ENCODE results near the gene UCP2. TPM values are rescaled to one million over a fixed set of nuclear protein-coding genes. Genes with fewer than 3 reads are reported as not detected.

The UCP2 gene
- total and polyA plus RNA-seq, 9 of the 15 experiments (the other 6 are each of a cell fraction or from before 2014, with no cell fraction given): 19.2 to 216 (median 87.9) TPM

DNA sequence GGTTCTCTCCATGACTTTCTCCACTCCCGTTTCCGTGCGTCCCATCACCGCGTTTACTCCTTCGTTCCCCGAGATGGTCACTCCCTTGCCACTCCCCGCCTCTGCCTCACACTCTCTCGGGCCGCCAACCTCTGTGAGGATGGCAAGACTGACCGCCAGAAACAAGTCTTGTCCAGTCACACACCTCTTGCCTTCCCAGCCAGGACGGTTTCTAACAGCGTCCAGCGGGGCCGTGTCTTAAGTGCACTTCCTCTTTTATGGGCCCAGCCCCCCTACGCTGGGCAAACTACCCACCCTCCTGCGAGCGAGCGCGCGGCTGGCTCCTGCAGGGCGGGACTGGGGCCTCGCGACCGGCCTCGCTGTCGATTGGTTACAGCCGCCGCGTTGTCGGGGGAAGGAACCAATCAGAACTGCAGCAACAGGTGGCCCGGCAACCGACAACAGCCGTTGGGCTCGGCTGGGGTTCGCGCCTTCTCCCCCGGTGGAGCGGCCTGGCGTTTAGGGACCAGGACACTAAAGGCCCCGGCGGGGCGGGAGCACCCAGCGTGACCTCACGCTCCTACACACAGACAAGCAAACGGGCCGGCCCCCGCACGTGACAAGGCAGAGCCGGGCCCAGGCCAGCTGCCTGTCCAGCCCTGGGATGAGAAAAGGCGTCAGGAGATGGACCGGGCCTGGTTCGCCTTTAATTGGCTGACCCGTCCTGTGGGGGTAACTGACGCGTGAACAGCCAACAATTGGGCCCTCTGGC lies 522 bp upstream of the UCP2 start (continued):
- TF ChIP-seq ZNF785 (CRISPR knock-in tag; IDR thresholded peaks at IDR 0.05): 0 out of 2 replicates have a peak, but pooled peaks have one; percentile 48
- TF ChIP-seq ZBTB17 (CRISPR knock-in tag; IDR thresholded peaks at IDR 0.05): peak; percentile 79
- no peak for TF ChIP-seq POLR3G (IDR thresholded peaks at IDR 0.05; ENCODE audit: extremely low read depth, insufficient read length, insufficient replicate concordance)
- TF ChIP-seq FOXP1 (CRISPR knock-in tag; IDR thresholded peaks at IDR 0.05): peak; percentile 97; the same call in 1 of the 2 replicates
- TF ChIP-seq ZNF76 (CRISPR knock-in tag; IDR thresholded peaks at IDR 0.05; ENCODE audit: borderline replicate concordance): peak; percentile 84
- TF ChIP-seq PURB (CRISPR knock-in tag; IDR thresholded peaks at IDR 0.05; ENCODE audit: low read depth): no peak
- no peak for TF ChIP-seq ZNF3 (CRISPR knock-in tag; IDR thresholded peaks at IDR 0.05)
- no peak for TF ChIP-seq CREBBP (IDR thresholded peaks at IDR 0.05; ENCODE audit: low read depth, low read length)
- TF ChIP-seq U2AF2 (optimal IDR thresholded peaks at IDR 0.05; ENCODE audit: low read depth, low read length): no peak
- TF ChIP-seq CAMTA2 (CRISPR knock-in tag; conservative IDR thresholded peaks at IDR 0.05): no peak
- no peak for TF ChIP-seq ZNF184 (CRISPR knock-in tag; IDR thresholded peaks at IDR 0.05)
- TF ChIP-seq L3MBTL2 (IDR thresholded peaks at IDR 0.05): peak; percentile 99
- peak; percentile 88 for TF ChIP-seq HLTF (IDR thresholded peaks at IDR 0.05)
- TF ChIP-seq, protein P1, sequence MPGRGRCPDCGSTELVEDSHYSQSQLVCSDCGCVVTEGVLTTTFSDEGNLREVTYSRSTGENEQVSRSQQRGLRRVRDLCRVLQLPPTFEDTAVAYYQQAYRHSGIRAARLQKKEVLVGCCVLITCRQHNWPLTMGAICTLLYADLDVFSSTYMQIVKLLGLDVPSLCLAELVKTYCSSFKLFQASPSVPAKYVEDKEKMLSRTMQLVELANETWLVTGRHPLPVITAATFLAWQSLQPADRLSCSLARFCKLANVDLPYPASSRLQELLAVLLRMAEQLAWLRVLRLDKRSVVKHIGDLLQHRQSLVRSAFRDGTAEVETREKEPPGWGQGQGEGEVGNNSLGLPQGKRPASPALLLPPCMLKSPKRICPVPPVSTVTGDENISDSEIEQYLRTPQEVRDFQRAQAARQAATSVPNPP (IDR thresholded peaks at IDR 0.05; ENCODE audit: borderline replicate concordance, insufficient read depth, insufficient read length): no peak
- TF ChIP-seq, protein P2, sequence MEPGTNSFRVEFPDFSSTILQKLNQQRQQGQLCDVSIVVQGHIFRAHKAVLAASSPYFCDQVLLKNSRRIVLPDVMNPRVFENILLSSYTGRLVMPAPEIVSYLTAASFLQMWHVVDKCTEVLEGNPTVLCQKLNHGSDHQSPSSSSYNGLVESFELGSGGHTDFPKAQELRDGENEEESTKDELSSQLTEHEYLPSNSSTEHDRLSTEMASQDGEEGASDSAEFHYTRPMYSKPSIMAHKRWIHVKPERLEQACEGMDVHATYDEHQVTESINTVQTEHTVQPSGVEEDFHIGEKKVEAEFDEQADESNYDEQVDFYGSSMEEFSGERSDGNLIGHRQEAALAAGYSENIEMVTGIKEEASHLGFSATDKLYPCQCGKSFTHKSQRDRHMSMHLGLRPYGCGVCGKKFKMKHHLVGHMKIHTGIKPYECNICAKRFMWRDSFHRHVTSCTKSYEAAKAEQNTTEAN (CRISPR knock-in tag; IDR thresholded peaks at IDR 0.05): no peak; the same call in 1 of the 2 replicates
- 0 out of 2 replicates have a peak, but pooled peaks have one; percentile 9 for TF ChIP-seq ZNF707 (CRISPR knock-in tag; conservative IDR thresholded peaks at IDR 0.05)
- TF ChIP-seq, protein P3, sequence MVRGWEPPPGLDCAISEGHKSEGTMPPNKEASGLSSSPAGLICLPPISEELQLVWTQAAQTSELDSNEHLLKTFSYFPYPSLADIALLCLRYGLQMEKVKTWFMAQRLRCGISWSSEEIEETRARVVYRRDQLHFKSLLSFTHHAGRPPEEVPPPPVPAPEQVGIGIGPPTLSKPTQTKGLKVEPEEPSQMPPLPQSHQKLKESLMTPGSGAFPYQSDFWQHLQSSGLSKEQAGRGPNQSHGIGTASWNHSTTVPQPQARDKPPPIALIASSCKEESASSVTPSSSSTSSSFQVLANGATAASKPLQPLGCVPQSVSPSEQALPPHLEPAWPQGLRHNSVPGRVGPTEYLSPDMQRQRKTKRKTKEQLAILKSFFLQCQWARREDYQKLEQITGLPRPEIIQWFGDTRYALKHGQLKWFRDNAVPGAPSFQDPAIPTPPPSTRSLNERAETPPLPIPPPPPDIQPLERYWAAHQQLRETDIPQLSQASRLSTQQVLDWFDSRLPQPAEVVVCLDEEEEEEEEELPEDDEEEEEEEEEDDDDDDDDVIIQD (CRISPR knock-in tag; IDR thresholded peaks at IDR 0.05): 0 out of 2 replicates have a peak, but pooled peaks have one; percentile 48
- TF ChIP-seq, protein P4, sequence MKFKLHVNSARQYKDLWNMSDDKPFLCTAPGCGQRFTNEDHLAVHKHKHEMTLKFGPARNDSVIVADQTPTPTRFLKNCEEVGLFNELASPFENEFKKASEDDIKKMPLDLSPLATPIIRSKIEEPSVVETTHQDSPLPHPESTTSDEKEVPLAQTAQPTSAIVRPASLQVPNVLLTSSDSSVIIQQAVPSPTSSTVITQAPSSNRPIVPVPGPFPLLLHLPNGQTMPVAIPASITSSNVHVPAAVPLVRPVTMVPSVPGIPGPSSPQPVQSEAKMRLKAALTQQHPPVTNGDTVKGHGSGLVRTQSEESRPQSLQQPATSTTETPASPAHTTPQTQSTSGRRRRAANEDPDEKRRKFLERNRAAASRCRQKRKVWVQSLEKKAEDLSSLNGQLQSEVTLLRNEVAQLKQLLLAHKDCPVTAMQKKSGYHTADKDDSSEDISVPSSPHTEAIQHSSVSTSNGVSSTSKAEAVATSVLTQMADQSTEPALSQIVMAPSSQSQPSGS (CRISPR knock-in tag; IDR thresholded peaks at IDR 0.05): 0 out of 2 replicates have a peak, but pooled peaks have one; percentile 30
- TF ChIP-seq ZSCAN29 (IDR thresholded peaks at IDR 0.05): no peak
- TF ChIP-seq LCOR (CRISPR knock-in tag; IDR thresholded peaks at IDR 0.05): peak; percentile 96
- TF ChIP-seq NFATC3 (IDR thresholded peaks at IDR 0.05): no peak
- TF ChIP-seq, protein P5, sequence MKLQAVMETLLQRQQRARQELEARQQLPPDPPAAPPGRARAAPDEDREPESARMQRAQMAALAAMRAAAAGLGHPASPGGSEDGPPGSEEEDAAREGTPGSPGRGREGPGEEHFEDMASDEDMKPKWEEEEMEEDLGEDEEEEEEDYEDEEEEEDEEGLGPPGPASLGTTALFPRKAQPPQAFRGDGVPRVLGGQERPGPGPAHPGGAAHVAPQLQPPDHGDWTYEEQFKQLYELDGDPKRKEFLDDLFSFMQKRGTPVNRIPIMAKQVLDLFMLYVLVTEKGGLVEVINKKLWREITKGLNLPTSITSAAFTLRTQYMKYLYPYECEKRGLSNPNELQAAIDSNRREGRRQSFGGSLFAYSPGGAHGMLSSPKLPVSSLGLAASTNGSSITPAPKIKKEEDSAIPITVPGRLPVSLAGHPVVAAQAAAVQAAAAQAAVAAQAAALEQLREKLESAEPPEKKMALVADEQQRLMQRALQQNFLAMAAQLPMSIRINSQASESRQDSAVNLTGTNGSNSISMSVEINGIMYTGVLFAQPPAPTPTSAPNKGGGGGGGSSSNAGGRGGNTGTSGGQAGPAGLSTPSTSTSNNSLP (IDR thresholded peaks at IDR 0.05; ENCODE audit: borderline replicate concordance, low read depth, low read length): no peak

All from K562 (cell line).